GM11168 (cell line): ENCODE measurements around the gene SLC38A1.
"Not testable (repeated sequence)": the region's sequence is repeated elsewhere in the genome, so short reads cannot be mapped to it uniquely, and the experiment has no call there.

Experiments used
- in situ Hi-C: fragments of 300-500 bp; cut with MboI; formaldehyde crosslinking; loops from one replicate; pipeline ENCODE4 v1.12.0; 2022; ENCODE audit warnings: low sequenced_read_pairs; ENCODE audit not compliant: unreplicated experiment

SLC38A1 gene

DNA sequence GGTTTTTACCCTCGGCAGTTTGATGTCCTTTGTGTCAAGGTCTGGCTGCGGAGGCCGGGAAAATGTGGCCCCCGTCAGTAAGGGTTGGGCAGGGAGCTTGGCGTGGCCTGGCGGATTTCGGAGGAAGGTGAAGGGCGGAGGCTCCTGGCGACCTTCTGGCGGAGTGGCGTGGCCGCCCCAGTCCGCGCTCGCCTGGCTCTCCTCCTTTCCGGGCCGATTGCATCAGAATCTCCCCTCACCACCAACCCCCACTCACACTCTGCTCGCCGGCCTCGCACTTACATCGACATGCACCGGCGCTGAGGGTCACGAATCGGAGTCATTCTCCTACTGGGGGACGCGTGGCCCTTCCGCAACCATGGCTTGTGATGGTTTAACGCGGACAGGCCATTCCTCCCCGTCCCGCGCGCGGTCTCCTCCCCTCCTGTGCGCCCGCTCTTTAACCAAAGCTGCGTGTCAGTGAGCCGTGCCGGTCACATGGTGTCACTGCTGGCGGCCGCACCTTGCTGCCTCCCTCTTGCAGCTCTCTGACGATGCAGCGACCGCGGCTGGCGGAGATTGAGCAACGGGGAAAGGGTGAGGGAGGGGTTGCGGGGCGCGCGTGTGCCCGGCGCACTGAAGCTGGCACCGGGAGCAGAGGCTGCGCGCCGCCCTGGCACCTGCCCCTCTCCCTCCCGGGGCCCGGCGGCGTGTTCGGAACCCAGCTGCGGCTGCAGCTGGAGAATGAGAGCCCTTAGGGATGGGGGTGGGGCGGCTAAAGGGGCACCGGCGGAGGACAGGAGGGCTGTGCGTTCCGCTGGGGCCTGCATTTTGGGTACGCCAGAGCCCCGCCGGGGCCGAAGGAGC lies at the start of gene SLC38A1:
Gene SLC38A1, minus strand, starts transcription at position 461 of the 846 bp plus-strand sequence. CDS start 29,243 bp downstream, outside the sequence.
- in situ Hi-C loops, result loop anchor here (5.0 kb wide), 1 partner anchor 52 kb away; no protein-coding TSS in a partner anchor

DNA sequence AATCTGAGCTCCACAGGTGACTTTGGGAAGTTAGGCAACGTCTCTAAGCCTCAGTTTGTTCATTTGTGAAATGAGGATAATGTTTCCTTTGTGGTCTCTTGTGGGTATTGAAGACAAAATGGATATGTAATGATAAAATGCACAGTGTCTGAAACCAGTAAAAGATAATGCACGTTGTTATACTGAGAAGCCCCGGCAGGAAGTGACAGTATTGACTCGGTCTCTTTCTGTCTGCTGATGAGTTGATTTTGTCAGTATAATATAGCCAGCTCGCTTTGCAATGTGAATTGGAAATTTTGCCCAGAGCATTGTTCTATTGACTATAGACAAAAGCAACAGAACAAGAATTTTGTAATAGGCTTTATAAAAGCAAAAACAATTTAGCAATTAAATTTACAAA lies 49.2 kb upstream of the SLC38A1 start:
- in situ Hi-C loops, result no loop called here

DNA sequence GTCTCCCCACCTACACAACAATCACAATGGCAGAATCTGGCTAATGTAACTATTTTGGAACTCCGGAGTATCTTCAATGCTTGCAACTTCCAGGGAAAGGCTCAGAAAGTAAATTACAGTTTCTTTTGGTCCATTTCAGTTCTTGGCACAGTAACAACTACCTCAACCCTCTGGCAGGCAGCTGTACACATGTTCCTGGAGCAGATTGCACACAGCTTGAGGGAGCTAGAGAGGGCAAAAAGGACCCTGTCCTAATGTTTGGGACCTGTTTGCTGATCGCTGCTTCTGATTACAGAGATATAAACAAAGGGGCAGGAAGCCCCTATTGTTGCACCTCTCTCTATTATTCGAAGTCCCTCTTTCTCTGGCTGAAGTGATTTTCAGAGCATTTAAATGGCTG lies 35.2 kb upstream of the SLC38A1 start:
- in situ Hi-C loops, result loop anchor here (10.0 kb wide), 1 partner anchor 159 kb away; no protein-coding TSS in a partner anchor

DNA sequence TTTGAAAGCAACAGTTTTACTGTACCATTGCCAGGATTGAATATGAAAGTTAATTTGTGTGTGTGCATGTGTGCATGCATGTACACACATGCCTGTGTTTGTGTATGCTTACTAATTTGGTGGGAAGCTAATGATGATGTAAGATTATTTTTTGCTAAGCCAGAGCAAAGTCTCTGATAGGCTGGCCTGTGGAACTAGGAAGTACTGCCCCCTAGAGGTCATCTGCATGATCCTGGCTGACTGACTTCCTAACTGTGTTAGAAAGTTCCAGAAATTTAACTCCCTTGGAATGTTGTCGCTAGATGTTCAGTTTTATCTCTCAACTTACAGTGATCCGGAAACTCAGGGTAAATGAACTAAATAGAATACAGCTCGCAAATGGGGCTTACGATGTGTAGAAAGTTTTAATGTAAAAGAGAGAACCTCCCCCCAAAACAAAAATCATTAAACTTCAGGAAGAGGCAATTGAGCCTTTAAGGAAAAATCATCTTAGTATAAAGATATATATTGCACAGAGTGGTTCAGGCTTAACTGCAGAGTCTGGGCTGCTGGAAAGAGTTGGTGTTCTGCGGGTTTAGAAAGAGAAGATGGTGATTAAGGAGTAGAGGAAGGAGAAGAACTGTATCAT lies 34.3 kb upstream of the SLC38A1 start:
- in situ Hi-C loops, result loop anchor here (10.0 kb wide), 1 partner anchor 158 kb away; no protein-coding TSS in a partner anchor

DNA sequence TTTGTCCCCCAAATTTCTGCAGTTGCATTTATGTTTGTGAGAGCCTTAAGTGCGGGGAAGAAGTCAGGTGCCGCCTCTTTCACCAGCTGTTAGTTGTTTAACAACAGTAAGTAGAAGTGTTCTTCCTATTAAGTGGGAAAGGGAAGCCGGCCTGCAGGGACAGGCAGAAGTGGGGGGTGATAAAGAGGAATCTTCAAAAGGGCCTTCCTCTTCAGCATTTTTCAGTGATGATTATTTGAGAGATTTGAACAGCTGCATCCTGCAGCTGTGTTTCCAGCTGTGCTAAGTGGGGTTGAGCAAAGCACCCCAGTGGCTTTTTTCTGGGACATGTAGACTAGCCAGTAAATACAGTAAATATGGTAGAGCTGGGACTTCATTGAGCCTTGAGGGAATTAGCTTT lies 32.1 kb upstream of the SLC38A1 start:
- in situ Hi-C loops, result loop anchor here (10.0 kb wide), 1 partner anchor 156 kb away; no protein-coding TSS in a partner anchor

DNA sequence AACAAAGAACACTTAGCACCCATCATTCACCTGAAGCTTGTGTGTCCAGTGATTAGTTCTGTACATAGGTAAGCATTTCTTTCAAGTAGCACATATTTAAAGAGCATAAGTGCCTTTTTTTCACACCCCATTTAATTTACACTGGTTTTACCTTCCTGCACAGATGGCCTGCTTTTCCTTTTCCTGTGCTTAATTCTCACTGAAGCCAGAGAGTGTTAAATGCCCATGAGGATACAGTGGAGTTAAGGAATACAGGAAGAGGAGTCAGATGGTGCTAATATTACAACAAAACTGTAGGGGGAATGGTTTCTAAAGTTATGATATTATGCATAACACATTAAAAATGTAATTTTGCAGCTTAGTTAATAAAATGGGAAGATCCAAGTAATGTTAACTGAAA lies 31.0 kb upstream of the SLC38A1 start:
- in situ Hi-C loops, result loop anchor here (10.0 kb wide), 1 partner anchor 155 kb away; no protein-coding TSS in a partner anchor

DNA sequence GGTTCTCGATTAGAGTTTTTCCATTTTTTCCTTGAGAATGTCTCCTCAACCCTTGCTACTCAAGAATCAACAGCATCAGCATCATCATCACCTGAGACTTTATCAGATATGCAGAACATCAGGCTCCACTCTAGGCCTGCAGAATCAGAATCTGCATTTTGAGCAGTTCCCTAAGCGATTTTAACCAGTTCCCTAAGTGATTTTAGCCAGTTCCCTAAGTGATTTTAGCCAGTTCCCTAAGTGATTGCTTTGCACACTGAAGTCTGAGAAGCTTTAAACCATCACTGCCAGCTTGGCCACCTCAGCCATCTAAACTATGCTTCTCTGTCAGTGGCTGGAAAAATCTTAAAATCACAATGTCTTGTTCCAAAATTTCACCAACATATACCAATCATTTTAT lies 29.4 kb upstream of the SLC38A1 start:
- in situ Hi-C loops, result no loop called here

DNA sequence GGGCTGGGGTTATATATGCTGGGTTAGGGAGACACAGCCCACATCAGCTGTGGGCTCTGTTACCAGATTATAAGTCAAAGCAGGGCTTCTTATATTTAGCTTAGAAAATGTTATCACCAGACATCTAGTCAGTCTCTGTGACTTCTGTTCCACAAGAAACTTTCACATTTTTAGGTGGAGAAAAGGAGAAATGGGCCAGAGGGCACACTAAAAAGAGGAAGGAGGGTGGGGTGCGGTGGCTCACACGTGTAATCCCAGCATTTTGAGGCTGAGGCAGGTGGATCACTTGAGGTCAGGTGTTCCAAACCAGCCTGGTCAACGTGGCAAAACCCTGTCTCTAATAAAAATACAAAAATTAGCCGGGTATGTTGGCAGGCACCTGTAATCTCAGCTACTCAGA lies 28.0 kb upstream of the SLC38A1 start:
- in situ Hi-C loops, result no loop called here

DNA sequence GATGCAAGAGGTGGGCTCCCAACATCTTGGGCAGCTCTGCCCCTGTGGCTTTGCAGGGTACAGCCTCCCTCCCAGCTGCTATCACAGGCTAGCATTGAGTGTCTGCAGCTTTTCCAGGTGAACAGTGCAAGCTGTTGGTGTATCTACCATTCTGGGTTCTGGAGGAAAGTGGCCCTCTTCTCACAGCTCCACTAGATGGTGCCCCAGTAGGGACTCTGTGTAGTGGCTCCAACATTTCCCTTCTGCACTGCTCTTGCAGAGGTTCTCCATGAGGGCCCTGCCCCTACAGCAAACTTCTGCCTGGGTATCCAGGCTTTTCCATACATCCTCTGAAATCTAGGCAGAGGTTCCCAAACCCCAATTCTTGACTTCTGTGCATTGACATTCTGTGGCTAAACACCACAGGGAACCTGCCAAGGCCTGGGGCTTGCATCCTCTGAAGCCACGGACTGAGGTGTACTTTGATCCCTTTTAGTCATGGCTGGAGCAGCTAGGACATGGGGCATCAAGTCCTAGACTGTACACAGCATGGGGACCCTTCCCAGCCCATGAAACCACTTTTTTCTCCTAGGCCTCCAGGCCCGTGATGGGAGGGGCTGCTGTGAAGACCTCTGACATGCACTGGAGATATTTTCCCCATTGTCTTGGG lies 24.0 kb upstream of the SLC38A1 start:
- in situ Hi-C loops, result no loop called here

DNA sequence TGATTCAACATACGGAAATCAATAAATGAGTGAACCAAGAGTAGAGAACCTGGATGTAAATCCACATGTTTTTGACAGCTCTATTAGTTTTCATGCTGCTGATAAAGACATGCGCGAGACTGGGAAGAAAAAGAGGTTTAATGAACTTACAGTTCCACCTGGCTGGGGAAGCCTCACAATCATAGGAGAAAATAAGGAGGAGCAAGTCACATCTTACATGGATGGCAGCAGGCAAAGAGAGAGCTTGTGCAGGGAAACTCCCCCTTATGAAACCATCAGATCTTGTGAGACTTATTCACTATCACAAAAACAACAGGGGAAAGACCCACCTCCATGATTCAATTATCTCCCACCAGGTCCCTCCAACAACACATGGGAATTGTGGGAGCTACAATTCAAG lies 23.1 kb upstream of the SLC38A1 start:
- in situ Hi-C loops, result not testable (repeated sequence)

DNA sequence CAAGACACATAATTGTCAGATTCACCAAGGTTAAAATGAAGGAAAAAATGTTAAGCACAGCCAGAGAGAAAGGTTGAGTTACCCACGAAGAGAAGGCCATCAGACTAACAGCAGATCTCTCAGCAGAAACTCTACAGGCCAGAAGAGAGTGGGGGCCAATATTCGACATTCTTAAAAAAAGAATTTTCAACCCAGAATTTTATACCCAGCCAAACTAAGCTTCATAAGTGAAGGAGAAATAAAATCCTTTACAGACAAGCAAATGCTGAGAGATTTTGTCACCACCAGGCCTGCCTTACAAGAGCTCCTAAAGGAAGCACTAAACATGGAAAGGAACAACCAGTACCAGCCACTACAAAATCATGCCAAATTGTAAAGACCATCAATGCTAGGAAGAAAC lies 16.3 kb upstream of the SLC38A1 start:
- in situ Hi-C loops, result not testable (repeated sequence)

DNA sequence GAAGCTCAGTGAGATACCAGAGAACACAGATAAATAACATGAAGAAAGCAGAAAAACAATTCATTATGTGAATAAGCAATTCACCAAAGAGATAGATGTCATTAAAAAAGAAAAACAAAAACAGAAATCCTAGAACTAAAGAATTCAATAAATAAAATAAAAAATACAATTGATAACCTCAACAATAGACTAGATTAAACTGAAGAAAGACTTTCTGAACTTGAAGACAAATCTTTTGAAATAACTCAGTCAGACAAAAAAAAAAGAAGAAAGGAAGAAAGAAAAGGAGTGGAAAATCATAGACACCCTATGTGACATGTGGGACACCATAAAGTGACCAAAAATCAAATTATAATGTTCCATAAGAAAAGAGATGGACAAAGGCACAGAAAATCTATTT lies 14.0 kb upstream of the SLC38A1 start:
- in situ Hi-C loops, result no loop called here

DNA sequence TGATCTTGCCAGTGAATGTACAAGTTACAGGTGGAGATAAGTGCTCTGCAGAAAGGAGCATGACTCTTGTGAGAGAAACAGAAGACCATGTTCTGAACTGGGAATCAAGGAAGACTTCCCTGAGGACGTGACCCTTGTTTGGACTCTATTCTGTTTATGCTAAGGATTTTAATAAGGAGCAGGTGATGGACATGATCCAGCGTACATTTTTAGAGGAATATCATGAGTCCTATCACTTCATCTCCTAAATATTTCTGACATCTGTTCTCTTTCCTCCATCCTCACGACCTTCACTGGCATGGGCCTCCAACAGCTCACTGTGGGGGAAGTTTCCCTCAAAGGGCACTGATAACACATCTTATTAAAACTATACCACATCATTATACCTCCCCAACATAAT lies 7.9 kb upstream of the SLC38A1 start:
- in situ Hi-C loops, result no loop called here

DNA sequence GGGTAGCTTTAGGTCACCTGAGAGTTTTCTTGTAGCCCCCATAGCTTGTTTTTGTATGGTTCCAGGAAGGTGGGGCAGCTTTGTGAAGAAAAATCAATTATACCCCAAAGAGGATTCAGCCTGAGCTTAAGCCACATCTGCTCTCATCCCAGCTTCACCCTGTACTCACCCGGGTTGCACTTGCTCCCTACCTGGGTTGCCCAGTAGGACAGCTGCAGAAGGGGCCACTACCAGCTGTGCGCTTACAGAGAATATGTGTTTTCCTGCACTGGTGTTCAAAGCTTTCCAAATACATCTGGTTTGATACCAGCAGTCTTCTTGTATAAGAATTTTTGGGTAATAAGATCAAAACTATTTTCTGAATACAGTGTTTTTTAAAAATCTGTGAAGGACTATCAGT lies 3.0 kb upstream of the SLC38A1 start:
- in situ Hi-C loops, result no loop called here

DNA sequence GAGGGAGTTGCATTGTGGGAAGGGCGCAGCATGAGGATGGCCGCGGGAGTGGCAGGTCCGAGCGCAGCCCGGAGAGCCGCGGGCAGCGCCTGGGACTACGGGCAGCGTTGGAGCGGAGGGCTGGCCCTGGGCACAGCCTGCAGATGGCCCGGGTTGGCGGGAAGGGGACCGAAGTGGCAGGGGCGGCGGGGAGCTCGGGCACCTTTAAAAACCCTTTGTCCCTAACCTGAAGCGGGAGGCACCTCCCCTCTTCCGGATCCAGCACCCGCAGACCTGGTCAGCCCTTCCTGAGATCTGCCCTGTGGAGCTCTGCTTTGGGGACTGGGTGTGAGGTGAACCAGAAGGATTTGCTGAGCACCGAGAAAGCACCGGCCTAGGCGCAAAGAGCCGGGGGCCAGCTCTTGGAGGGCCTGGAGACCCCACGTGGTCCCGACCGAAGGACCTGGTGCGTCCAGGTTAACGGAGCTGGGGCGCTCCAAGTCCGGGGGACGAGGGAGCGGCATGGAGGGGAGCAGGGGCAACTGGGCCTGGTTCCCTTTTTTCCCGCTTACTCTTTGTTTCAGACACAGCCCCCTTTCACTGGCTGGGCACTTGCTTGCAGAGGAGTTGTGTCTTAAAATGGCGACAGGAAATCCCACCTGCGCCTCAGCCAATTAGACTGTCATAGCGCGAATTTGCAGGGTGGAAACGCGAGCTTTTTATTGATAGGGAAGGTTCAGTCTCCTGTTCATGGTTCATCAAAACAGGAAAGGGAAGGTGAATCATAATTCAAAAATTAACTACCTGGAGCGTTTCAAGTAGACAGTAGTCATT lies 792 bp upstream of the SLC38A1 start:
- in situ Hi-C loops, result loop anchor here (5.0 kb wide), 1 partner anchor 52 kb away; no protein-coding TSS in a partner anchor

DNA sequence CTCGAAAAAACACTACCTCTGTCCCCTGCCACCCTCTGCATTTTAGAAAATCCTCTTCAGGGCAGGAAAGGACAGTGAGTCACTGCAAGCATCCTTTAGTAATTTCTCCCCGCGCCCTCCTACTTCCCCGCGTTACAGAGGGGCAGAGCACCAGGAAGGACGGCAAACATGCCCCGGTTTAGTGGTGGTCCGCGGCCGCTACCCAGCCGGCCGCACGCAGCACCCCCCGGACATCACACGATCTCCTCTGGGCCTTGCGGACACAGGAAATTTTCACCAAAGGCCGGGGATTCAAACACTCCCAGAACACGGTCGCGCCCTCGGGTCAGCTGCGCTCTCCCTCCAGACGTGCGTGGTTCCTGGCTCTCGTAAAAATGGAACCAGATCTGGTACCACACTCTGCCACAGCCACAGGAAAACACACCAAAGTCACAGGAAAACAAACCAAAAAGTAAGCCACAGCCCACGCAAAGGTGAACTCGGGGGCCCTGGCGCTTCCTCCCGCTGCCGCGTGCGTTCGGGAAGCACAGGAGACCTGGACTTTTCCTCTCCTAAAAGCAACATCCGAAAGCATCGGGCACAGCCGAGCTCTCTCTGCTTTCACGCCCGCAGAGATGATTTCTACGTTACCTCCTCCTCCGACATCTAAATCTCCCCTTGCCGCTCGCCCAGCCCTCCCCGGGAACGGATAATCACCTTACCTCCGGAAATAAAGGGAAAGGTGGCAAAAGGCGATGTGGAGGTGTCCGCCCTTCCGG lies 839 bp downstream of the SLC38A1 start:
- in situ Hi-C loops, result loop anchor here (5.0 kb wide), 1 partner anchor 51 kb away; no protein-coding TSS in a partner anchor

DNA sequence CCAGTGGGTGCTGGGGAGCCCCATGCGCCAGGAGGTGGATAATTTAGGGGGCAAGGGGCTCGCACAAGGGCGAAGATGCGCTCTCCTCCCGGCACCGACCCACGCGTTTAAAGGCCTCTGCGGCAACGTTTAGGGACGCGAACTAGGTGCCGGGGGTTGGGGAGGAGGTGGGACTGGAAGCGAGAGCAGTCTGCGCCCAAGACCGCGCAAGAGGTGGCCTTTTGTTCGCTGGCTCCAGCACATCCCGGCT lies 1.3 kb downstream of the SLC38A1 start:
- in situ Hi-C loops, result loop anchor here (5.0 kb wide), 1 partner anchor 50 kb away; no protein-coding TSS in a partner anchor

DNA sequence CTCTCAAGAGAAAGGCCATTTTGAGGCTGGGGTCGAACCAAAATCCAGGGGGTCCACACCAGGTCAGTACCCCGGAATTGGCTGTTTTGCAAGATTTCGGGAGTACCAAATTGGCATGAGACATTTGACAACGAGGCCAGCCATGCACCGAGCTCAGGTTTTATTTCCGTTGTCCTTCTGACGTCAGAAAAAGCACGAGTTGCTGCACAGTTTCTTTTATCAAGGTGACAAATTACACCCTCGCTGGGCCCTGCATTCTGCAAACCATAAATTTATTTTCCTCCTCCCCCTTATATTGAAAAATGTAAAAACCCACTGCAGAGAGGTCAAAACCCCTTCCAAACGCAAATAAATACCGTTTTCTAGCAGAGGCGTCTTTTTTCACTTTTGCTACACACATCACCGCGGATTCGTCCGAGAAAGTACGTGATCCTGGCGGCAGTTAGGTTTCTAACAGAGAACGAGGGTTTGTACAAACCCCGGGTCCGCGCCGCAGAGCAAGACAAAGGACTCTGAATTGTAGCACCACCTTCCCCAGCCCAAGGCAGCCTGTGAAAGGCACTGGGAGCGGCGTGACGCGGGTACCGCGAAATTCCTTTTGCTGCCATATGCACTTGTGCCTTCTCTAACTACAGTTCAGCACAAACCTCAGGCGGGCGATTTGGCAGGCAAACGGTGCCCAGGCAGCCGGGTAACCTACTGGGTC lies 1.8 kb downstream of the SLC38A1 start:
- in situ Hi-C loops, result loop anchor here (5.0 kb wide), 1 partner anchor 50 kb away; no protein-coding TSS in a partner anchor

DNA sequence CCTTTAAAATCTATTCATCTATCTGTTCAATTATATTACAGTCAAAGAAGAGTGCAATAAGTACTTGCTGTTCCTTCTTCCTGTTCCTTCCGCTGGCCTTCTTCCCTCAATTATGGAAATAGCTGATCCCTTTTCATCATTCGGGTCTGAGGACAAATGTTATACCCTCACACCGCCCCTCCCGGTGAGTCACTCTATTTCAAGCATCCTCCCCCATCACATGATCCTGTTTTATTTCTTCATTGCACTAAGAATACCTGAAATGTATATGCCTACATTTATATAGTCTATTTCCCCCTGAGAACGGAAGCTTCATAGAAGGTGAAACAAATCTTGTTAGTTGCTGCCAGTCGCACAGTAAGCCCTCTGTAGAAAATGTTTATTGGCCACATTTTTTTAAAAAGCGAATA lies 2.5 kb downstream of the SLC38A1 start:
- in situ Hi-C loops, result loop anchor here (5.0 kb wide), 1 partner anchor 49 kb away; no protein-coding TSS in a partner anchor
